ENCODE results near the gene CHTF8. TPM values are rescaled to one million over a fixed set of nuclear protein-coding genes. Genes with fewer than 3 reads are reported as not detected.

CHTF8 gene
- polyA plus RNA-seq, 1 of the 3 experiments (the other 2 are of a cell fraction): 83.0 TPM

- POLR2A ChIA-PET: no interaction called here
- Histone ChIP-seq H3K9ac (no peak overlapping the region), H3K4me2 (no peak overlapping the region), H4K20me1 (ENCODE audit: insufficient read depth) (0 out of 2 replicates have a peak, but pooled peaks cover 8% of the 10 kb centered on the region), H3K27me3 (ENCODE audit: insufficient read depth) (no peaks in the 10 kb centered on the region), H3K36me3 (replicated peaks in 1 of 2; ENCODE audit: control insufficient read depth in 1 of 2, insufficient read depth in 2 of 2, low read length in 1 of 2) (peaks cover 4 to 51% of the 10 kb centered on the region in 2 experiments), H3F3A (replicated peaks; ENCODE audit: insufficient read depth) (peaks cover 3% of the 10 kb centered on the region), H3K9me2 (no peaks in the 10 kb centered on the region), H3K9me3 (no peaks in the 10 kb centered on the region), H3K4me1 (ENCODE audit: control insufficient read depth in 1 of 2, insufficient read depth in 2 of 2, low read depth in 1 of 2, low read length in 1 of 2) (peaks cover 3% of the 10 kb centered on the region in 2 experiments; a peak in 1 of 4 replicates), H3K4me3 (ENCODE audit: low read depth in 2 of 2, low read length in 1 of 2) (no peak overlapping the region), H3K79me2 (ENCODE audit: insufficient read depth) (no peaks in the 10 kb centered on the region), H2AFZ (ENCODE audit: low read depth) (no peak overlapping the region), H3K27ac (ENCODE audit: low read depth in 2 of 2, low read length in 1 of 2) (no peak overlapping the region)
- DNase-seq: no peak
- CTCF ChIA-PET: interaction anchor here (0.8 to 7.3 kb wide), 12 partner anchors 9 to 583 kb away, joined by 3 to 62 read pairs (median 5); partner anchors contain the start of gene TANGO6
- no peak for TF ChIP-seq USF1 (IDR thresholded peaks at IDR 0.05; ENCODE audit: borderline replicate concordance, low read depth)
- no peak for TF ChIP-seq MEF2A (IDR thresholded peaks at IDR 0.05; ENCODE audit: borderline replicate concordance, low read depth)
- no peak for TF ChIP-seq FOSL2 (IDR thresholded peaks at IDR 0.05; ENCODE audit: borderline replicate concordance, low read depth)
- TF ChIP-seq, protein P1, sequence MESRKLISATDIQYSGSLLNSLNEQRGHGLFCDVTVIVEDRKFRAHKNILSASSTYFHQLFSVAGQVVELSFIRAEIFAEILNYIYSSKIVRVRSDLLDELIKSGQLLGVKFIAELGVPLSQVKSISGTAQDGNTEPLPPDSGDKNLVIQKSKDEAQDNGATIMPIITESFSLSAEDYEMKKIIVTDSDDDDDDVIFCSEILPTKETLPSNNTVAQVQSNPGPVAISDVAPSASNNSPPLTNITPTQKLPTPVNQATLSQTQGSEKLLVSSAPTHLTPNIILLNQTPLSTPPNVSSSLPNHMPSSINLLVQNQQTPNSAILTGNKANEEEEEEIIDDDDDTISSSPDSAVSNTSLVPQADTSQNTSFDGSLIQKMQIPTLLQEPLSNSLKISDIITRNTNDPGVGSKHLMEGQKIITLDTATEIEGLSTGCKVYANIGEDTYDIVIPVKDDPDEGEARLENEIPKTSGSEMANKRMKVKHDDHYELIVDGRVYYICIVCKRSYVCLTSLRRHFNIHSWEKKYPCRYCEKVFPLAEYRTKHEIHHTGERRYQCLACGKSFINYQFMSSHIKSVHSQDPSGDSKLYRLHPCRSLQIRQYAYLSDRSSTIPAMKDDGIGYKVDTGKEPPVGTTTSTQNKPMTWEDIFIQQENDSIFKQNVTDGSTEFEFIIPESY (IDR thresholded peaks at IDR 0.05; ENCODE audit: borderline replicate concordance, low read depth): no peak
- TF ChIP-seq SIN3A (IDR thresholded peaks at IDR 0.05; ENCODE audit: borderline replicate concordance, low read depth, low read length): no peak
- no peak for TF ChIP-seq MAX (IDR thresholded peaks at IDR 0.05; ENCODE audit: low read depth)
- no peak for TF ChIP-seq TEAD4 (IDR thresholded peaks at IDR 0.05; ENCODE audit: borderline replicate concordance, insufficient read depth)
- no peak for TF ChIP-seq IRF3 (IDR thresholded peaks at IDR 0.05; ENCODE audit: low read depth, low read length)
- no peak for TF ChIP-seq EP300 (IDR thresholded peaks at IDR 0.05; ENCODE audit: borderline replicate concordance in 1 of 2, low read depth in 1 of 2, low read length in 1 of 2)
- no peak for TF ChIP-seq GABPA (IDR thresholded peaks at IDR 0.05; ENCODE audit: low read depth)
- no peak for TF ChIP-seq RAD21 (IDR thresholded peaks at IDR 0.05; ENCODE audit: low read length)
- no peak for TF ChIP-seq NRF1 (IDR thresholded peaks at IDR 0.05; ENCODE audit: low read depth, low read length)
- 98% methylated on average over 5 of the region's 5 CpGs for WGBS (ENCODE audit: low lambda C conversion rate)
Measured at GRCh38 chr16:69111876-69112230, 20.5 kb downstream of the CHTF8 start.

All from SK-N-SH (cell line).